Urinary bladder (tissue), 4 donors: ENCODE data around the gene CLCN7. TPM values are rescaled to one million over a fixed set of nuclear protein-coding genes. Genes with fewer than 3 reads are reported as not detected.
"Not testable (repeated sequence)": the region's sequence is repeated elsewhere in the genome, so short reads cannot be mapped to it uniquely, and the experiment has no call there.

Experiments
- DNase-seq: peaks from one replicate; pipeline ENCODE4 v3.0.0-alpha.2; 2015; ENCODE audit errors: extremely low spot score
- H3K27ac ChIP-seq: one replicate; pipeline ENCODE4 v1.5.1; 2013; ENCODE audit warnings: low read depth, mild to moderate bottlenecking, moderate library complexity
- H3K36me3 ChIP-seq: one replicate; pipeline ENCODE4 v1.6.1; 2013; ENCODE audit warnings: mild to moderate bottlenecking, moderate library complexity; ENCODE audit not compliant: insufficient read depth
- H3K4me1 ChIP-seq: one replicate; pipeline ENCODE4 v1.6.1; 2013; ENCODE audit warnings: mild to moderate bottlenecking, moderate library complexity; ENCODE audit not compliant: insufficient read depth
- H3K4me3 ChIP-seq: one replicate; pipeline ENCODE4 v1.5.1; 2013; ENCODE audit warnings: low read depth, low read length
- WGBS: extraction: QIAGEN DNeasy Blood & Tissue Kit; methylation state at CpG from one replicate; pipeline ENCODE4 v1.1.7; 2013; 5-methylcytosine and 5-hydroxymethylcytosine counted together
- polyA plus RNA-seq: library from polyadenylated mRNA; stranded (reverse); fragments of 200-250 nt; gene quantifications from one replicate; pipeline ENCODE4 v1.2.3, GENCODE V29; 2013
- total RNA-seq: library from RNA; depleted of rRNA; stranded (reverse); fragments of >200 nt; gene quantifications from one replicate; pipeline ENCODE4 v1.2.3, GENCODE V29; 2014
- donor health status: healthy with polysubstance abuse.
- donor health status: healthy.

CLCN7 gene
- total and polyA plus RNA-seq, 2 donors: 19.6 to 64.0 TPM

GRCh38 chr16:1469693-1470201 lies 5.1 kb downstream of the CLCN7 start:
- Histone ChIP-seq H3K4me3 (no peak overlapping the region), H3K27ac (no peak overlapping the region), H3K4me1 (no peaks in the 10 kb centered on the region), H3K36me3 (no peaks in the 10 kb centered on the region)
- WGBS: 77% methylated on average over 20 of the region's 20 CpGs
- no peak for DNase-seq

GRCh38 chr16:1469141-1469540 lies 5.7 kb downstream of the CLCN7 start:
- H3K4me1 ChIP-seq, H3K4me3 ChIP-seq, DNase-seq, H3K36me3 ChIP-seq, H3K27ac ChIP-seq: not testable (repeated sequence)
- 90% methylated on average over 5 of the region's 5 CpGs for WGBS

GRCh38 chr16:1468426-1468810 lies 6.4 kb downstream of the CLCN7 start:
- H3K4me1 ChIP-seq: no peaks in the 10 kb centered on the region
- no peak for DNase-seq
- H3K36me3 ChIP-seq: no peaks in the 10 kb centered on the region
- no peak overlapping the region for H3K27ac ChIP-seq
- H3K4me3 ChIP-seq: no peak overlapping the region
- WGBS: 86% methylated on average over 22 of the region's 22 CpGs

GRCh38 chr16:1466968-1467521 lies 7.8 kb downstream of the CLCN7 start:
- Histone ChIP-seq H3K36me3 (no peaks in the 10 kb centered on the region), H3K4me3 (no peak overlapping the region), H3K4me1 (no peaks in the 10 kb centered on the region), H3K27ac (no peak overlapping the region)
- DNase-seq: no peak
- WGBS: 83% methylated on average over 14 of the region's 14 CpGs

- Histone ChIP-seq H3K36me3 (no peaks in the 10 kb centered on the region), H3K27ac (no peak overlapping the region), H3K4me1 (no peaks in the 10 kb centered on the region), H3K4me3 (no peak overlapping the region)
- 94% methylated on average over 24 of the region's 24 CpGs for WGBS
- no peak for DNase-seq
These were observed 8.8 kb downstream of the CLCN7 start for GRCh38 chr16:1466054-1466453.

GRCh38 chr16:1465567-1465915 lies 9.3 kb downstream of the CLCN7 start:
- H3K27ac ChIP-seq: no peak overlapping the region
- DNase-seq: no peak
- no peaks in the 10 kb centered on the region for H3K4me1 ChIP-seq
- no peak overlapping the region for H3K4me3 ChIP-seq
- no peaks in the 10 kb centered on the region for H3K36me3 ChIP-seq
- WGBS: 94% methylated on average over 13 of the region's 13 CpGs

GRCh38 chr16:1464894-1465566 lies 9.8 kb downstream of the CLCN7 start:
- Histone ChIP-seq H3K27ac (no peak overlapping the region), H3K4me3 (no peak overlapping the region), H3K4me1 (no peaks in the 10 kb centered on the region), H3K36me3 (no peaks in the 10 kb centered on the region)
- 93% methylated on average over 33 of the region's 33 CpGs for WGBS
- no peak for DNase-seq

- H3K36me3 ChIP-seq: no peaks in the 10 kb centered on the region
- DNase-seq: no peak
- no peaks in the 10 kb centered on the region for H3K4me1 ChIP-seq
- H3K27ac ChIP-seq: no peak overlapping the region
- no peak overlapping the region for H3K4me3 ChIP-seq
- 90% methylated on average over 41 of the region's 41 CpGs for WGBS
These were observed 10.5 kb downstream of the CLCN7 start for GRCh38 chr16:1464196-1464893.

- Histone ChIP-seq H3K4me3 (no peak overlapping the region), H3K27ac (no peak overlapping the region), H3K36me3 (no peaks in the 10 kb centered on the region), H3K4me1 (no peaks in the 10 kb centered on the region)
- 74% methylated on average over 24 of the region's 24 CpGs for WGBS
- no peak for DNase-seq
These were observed 13.7 kb downstream of the CLCN7 start for GRCh38 chr16:1461146-1461545.

GRCh38 chr16:1460602-1461138 lies 14.2 kb downstream of the CLCN7 start:
- 89% methylated on average over 30 of the region's 30 CpGs for WGBS

GRCh38 chr16:1459967-1460366 lies 14.9 kb downstream of the CLCN7 start:
- H3K27ac ChIP-seq: no peak overlapping the region
- peaks cover 2% of the 10 kb centered on the region for H3K36me3 ChIP-seq
- H3K4me1 ChIP-seq: no peaks in the 10 kb centered on the region
- WGBS: 77% methylated on average over 10 of the region's 10 CpGs
- no peak for DNase-seq
- H3K4me3 ChIP-seq: no peak overlapping the region

More at GRCh38 chr16:1460602-1461138, 14.2 kb downstream of the CLCN7 start:
- H3K4me3 ChIP-seq: no peak overlapping the region
- H3K4me1 ChIP-seq: no peaks in the 10 kb centered on the region
- H3K27ac ChIP-seq: no peak overlapping the region
- DNase-seq: no peak
- peaks cover 2% of the 10 kb centered on the region for H3K36me3 ChIP-seq

- 69% methylated on average over 14 of the region's 14 CpGs for WGBS
- no peak overlapping the region for H3K4me3 ChIP-seq
- peaks cover 4% of the 10 kb centered on the region for H3K36me3 ChIP-seq
- no peak overlapping the region for H3K27ac ChIP-seq
- H3K4me1 ChIP-seq: no peaks in the 10 kb centered on the region
- no peak for DNase-seq
These were observed 15.9 kb downstream of the CLCN7 start for GRCh38 chr16:1458977-1459341.

GRCh38 chr16:1458336-1458976 lies 16.4 kb downstream of the CLCN7 start:
- Histone ChIP-seq H3K36me3 (peaks cover 4% of the 10 kb centered on the region), H3K4me3 (no peak overlapping the region), H3K27ac (no peak overlapping the region), H3K4me1 (no peaks in the 10 kb centered on the region)
- no peak for DNase-seq
- 94% methylated on average over 26 of the region's 26 CpGs for WGBS
